Spinal cord (tissue), 10 donors: ENCODE data around the gene SNX4. TPM values are rescaled to one million over a fixed set of nuclear protein-coding genes. Genes with fewer than 3 reads are reported as not detected.
A peak's percentile ranks its signal among the peaks of the same experiment; 100 is the strongest.
"Not testable (repeated sequence)": the region's sequence is repeated elsewhere in the genome, so short reads cannot be mapped to it uniquely, and the experiment has no call there.

Source experiments
- DNase-seq, 6 donors: peaks; one replicate each; pipeline versions ENCODE4 v3.0.0 to v3.0.0-alpha.2; 2013 to 2015; ENCODE audit warnings: low spot score in 6 of 6, low read depth in 4 of 6
- H3K27ac ChIP-seq: one replicate; pipeline ENCODE4 v1.5.1; 2013; ENCODE audit warnings: low read depth, low read length, control low read depth
- H3K27me3 ChIP-seq: one replicate; pipeline ENCODE4 v1.6.1; 2013; ENCODE audit warnings: low read length; ENCODE audit not compliant: control insufficient read depth, insufficient read depth
- H3K36me3 ChIP-seq: one replicate; pipeline ENCODE4 v1.6.1; 2013; ENCODE audit warnings: low read length; ENCODE audit not compliant: control insufficient read depth, insufficient read depth
- H3K4me1 ChIP-seq: one replicate; pipeline ENCODE4 v1.6.1; 2013; ENCODE audit warnings: low read length; ENCODE audit not compliant: control insufficient read depth, insufficient read depth
- H3K4me3 ChIP-seq: one replicate; pipeline ENCODE4 v1.5.1; 2013; ENCODE audit warnings: low read depth, low read length, control low read depth
- H3K9me3 ChIP-seq: one replicate; pipeline ENCODE4 v1.6.1; 2013; ENCODE audit warnings: low read length; ENCODE audit not compliant: control insufficient read depth, insufficient read depth
- WGBS: methylation state at CpG from one replicate; pipeline ENCODE4 v1.1.5; 2013; ENCODE audit warnings: missing lambda C conversion rate; ENCODE audit not compliant: insufficient coverage; 5-methylcytosine and 5-hydroxymethylcytosine counted together
- long read RNA-seq, 4 donors: transcript quantifications; one replicate each; lab custom pipeline, GENCODE V29; 2026
- polyA plus RNA-seq, 2 donors: library from polyadenylated mRNA; unstranded; fragments of 120-200 nt; gene quantifications; one replicate each; pipeline ENCODE4 v1.2.1, GENCODE V29; 2013; ENCODE audit not compliant: insufficient read length in 2 of 2
- total RNA-seq, 2 donors: library from RNA; depleted of rRNA in 1 of 2; stranded (reverse); fragments of 120-200 nt in 1 of 2; fragments of >200 nt in 1 of 2; gene quantifications; one replicate each; pipeline versions ENCODE4 v1.2.3 to v1.2.4, GENCODE V29; 2013 to 2014
- donor health status: healthy.

The SNX4 gene
- total RNA-seq: 10 to 100 TPM; 57.5 to 63.4 TPM
- 10 to 100 TPM; 44.7 to 49.0 TPM for polyA plus RNA-seq
- long read RNA-seq, donor 1, transcript SNX4-201 (14 exons, 2,513 nt): major isoform, 14 of 14 reads
- long read RNA-seq, donor 1, partial matches to known transcripts: 0 of 14 reads
- long read RNA-seq, donor 1, other reads (novel, unspliced or antisense): 0 of 14 reads
- long read RNA-seq, donor 2, transcript SNX4-201 (14 exons, 2,513 nt): major isoform, 7 of 7 reads
- long read RNA-seq, donor 2, partial matches to known transcripts: 0 of 7 reads
- long read RNA-seq, donor 2, other reads (novel, unspliced or antisense): 0 of 7 reads
- long read RNA-seq, donor 3, transcript SNX4-201 (14 exons, 2,513 nt): major isoform, 9 of 11 reads
- long read RNA-seq, donor 3, partial matches to known transcripts: 0 of 11 reads
- long read RNA-seq, donor 3, other reads (novel, unspliced or antisense): 0 of 11 reads
- long read RNA-seq, donor 4, transcript SNX4-201 (14 exons, 2,513 nt): major isoform, 13 of 25 reads
- long read RNA-seq, donor 4, partial matches to known transcripts: 12 of 25 reads
- long read RNA-seq, donor 4, other reads (novel, unspliced or antisense): 0 of 25 reads

- peaks cover 14% of the 10 kb centered on the region for H3K36me3 ChIP-seq
- H3K4me3 ChIP-seq: peak within 1 kb of the TSS; percentile 68
- no peaks in the 10 kb centered on the region for H3K9me3 ChIP-seq
- peaks cover 21% of the 10 kb centered on the region for H3K4me1 ChIP-seq
- WGBS: 0% methylated on average over 60 of the region's 65 CpGs
- peak; percentile 74 to 97 (median 85) for DNase-seq
- peak within 1 kb of the TSS; percentile 59 for H3K27ac ChIP-seq
- H3K27me3 ChIP-seq: no peaks in the 10 kb centered on the region
Observed at GRCh38 chr3:125519678-125520562, at the start of gene SNX4. SNX4 (minus strand) TSS chr3:125520202; CDS start chr3:125520172, 30 bp downstream.

GRCh38 chr3:125556314-125556713, 36.3 kb upstream of the SNX4 start:
- no peak for DNase-seq
- H3K4me3 ChIP-seq: no peak overlapping the region
- WGBS: no CpG with 5 or more reads among the region's 1 CpG
- H3K4me1 ChIP-seq: no peaks in the 10 kb centered on the region
- peaks cover 18% of the 10 kb centered on the region for H3K36me3 ChIP-seq
- no peak overlapping the region for H3K27ac ChIP-seq
- no peaks in the 10 kb centered on the region for H3K9me3 ChIP-seq
- H3K27me3 ChIP-seq: no peaks in the 10 kb centered on the region

GRCh38 chr3:125552401-125552800, 32.4 kb upstream of the SNX4 start:
- H3K36me3 ChIP-seq: peaks cover 18% of the 10 kb centered on the region
- no peak overlapping the region for H3K4me3 ChIP-seq
- H3K27ac ChIP-seq: no peak overlapping the region
- no peaks in the 10 kb centered on the region for H3K9me3 ChIP-seq
- H3K27me3 ChIP-seq: no peaks in the 10 kb centered on the region
- no peaks in the 10 kb centered on the region for H3K4me1 ChIP-seq
- WGBS: 97% methylated on average over 3 of the region's 4 CpGs
- DNase-seq: no peak

- H3K9me3 ChIP-seq: no peaks in the 10 kb centered on the region
- H3K27ac ChIP-seq: no peak overlapping the region
- H3K4me1 ChIP-seq: no peaks in the 10 kb centered on the region
- DNase-seq: no peak
- no peak overlapping the region for H3K4me3 ChIP-seq
- no peaks in the 10 kb centered on the region for H3K27me3 ChIP-seq
- peaks cover 9% of the 10 kb centered on the region for H3K36me3 ChIP-seq
Observed at GRCh38 chr3:125528920-125529319, 8.9 kb upstream of the SNX4 start.

GRCh38 chr3:125525153-125525552, 5.2 kb upstream of the SNX4 start:
- no peak overlapping the region for H3K4me3 ChIP-seq
- WGBS: 90% methylated on average over 4 of the region's 4 CpGs
- no peak for DNase-seq
- H3K9me3 ChIP-seq: no peaks in the 10 kb centered on the region
- H3K27me3 ChIP-seq: no peaks in the 10 kb centered on the region
- peaks cover under 1% of the 10 kb centered on the region for H3K36me3 ChIP-seq
- H3K27ac ChIP-seq: no peak overlapping the region
- H3K4me1 ChIP-seq: peaks cover 5% of the 10 kb centered on the region

GRCh38 chr3:125520563-125520919, 539 bp upstream of the SNX4 start:
- not testable (repeated sequence) for DNase-seq, H3K9me3 ChIP-seq, H3K27me3 ChIP-seq, H3K36me3 ChIP-seq
- WGBS: 50% methylated on average over 2 of the region's 15 CpGs
- peak overlapping the region; percentile 59 for H3K27ac ChIP-seq
- H3K4me1 ChIP-seq: peaks cover 21% of the 10 kb centered on the region
- peak overlapping the region; percentile 68 for H3K4me3 ChIP-seq

- peaks cover 19% of the 10 kb centered on the region for H3K4me1 ChIP-seq
- H3K27ac ChIP-seq: no peak overlapping the region
- H3K9me3 ChIP-seq: no peaks in the 10 kb centered on the region
- no peak for DNase-seq
- no peaks in the 10 kb centered on the region for H3K27me3 ChIP-seq
- H3K4me3 ChIP-seq: no peak overlapping the region
- H3K36me3 ChIP-seq: peaks cover 23% of the 10 kb centered on the region
Observed at GRCh38 chr3:125515421-125515820, 4.6 kb downstream of the SNX4 start.

GRCh38 chr3:125513490-125514115, 6.4 kb downstream of the SNX4 start:
- Histone ChIP-seq H3K36me3 (peaks cover 26% of the 10 kb centered on the region), H3K9me3 (no peaks in the 10 kb centered on the region), H3K27me3 (no peaks in the 10 kb centered on the region), H3K27ac (no peak overlapping the region), H3K4me3 (no peak overlapping the region), H3K4me1 (peaks cover 6% of the 10 kb centered on the region)
- no peak for DNase-seq
- WGBS: 38% methylated on average over 1 of the region's 6 CpGs

- no peaks in the 10 kb centered on the region for H3K4me1 ChIP-seq
- peak in 2 of 6 donors; percentile 22 to 69 for DNase-seq
- no peak overlapping the region for H3K27ac ChIP-seq
- WGBS: no CpG with 5 or more reads among the region's 4 CpGs
- no peaks in the 10 kb centered on the region for H3K27me3 ChIP-seq
- H3K4me3 ChIP-seq: no peak overlapping the region
- H3K36me3 ChIP-seq: peaks cover 22% of the 10 kb centered on the region
- H3K9me3 ChIP-seq: peaks cover 3% of the 10 kb centered on the region
Observed at GRCh38 chr3:125512135-125512920, 7.7 kb downstream of the SNX4 start.
